OCI-LY7 (cell line): ENCODE measurements around the gene PARD3B.

Experiments
- EZH2phosphoT487 ChIP-seq: fragments of 200-600 bp; sonication (generic); IDR thresholded peaks from 2 replicates; pipeline ENCODE4 v1.6.1; 2018; ENCODE audit warnings: low read depth, borderline replicate concordance, mild to moderate bottlenecking, mixed run types, antibody characterized with exemption, low read length, moderate library complexity, mixed read lengths
- TF ChIP-seq, protein P1 (sequence below): fragments of 200-600 bp; sonication (generic); conservative IDR thresholded peaks from 2 replicates; pipeline ENCODE4 v1.5.1; 2014; ENCODE audit warnings: mild to moderate bottlenecking, antibody characterized with exemption, low read length, moderate library complexity, mixed read lengths

DNA sequence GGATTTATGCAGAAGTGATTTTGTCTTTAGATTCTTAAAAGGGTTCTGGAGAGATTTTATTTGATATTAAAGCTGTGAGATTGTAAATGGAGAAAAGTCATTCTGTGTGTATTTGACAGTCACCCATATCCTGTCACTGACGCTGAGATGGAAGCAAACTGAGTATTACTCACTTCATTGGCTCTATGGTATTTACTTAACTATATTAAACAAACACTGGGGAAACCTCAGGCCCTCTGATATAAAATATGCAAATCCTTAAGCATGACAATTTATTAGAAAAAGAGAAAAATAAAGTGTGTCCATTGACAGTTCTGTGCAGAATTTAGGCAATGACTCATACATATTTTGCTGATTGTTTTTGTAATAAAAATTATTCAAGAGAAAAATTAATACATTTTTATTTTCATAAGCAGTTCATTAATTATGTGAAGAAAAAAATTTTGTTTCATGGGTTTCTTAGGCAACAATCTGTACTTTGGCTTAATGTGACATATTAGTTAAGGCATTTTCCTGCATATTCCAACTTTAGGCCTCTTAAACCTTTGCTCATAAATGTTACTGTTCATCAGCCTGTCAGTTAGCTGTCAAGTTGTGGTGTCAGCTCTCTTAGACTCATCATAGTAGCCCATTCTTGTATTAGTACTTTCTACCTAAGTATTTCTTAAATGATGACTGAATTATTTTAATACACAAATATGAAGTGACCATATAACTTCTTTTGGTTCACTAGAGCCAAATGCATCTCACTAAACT, 99.9 kb downstream of the PARD3B start:
- TF ChIP-seq, protein P1, sequence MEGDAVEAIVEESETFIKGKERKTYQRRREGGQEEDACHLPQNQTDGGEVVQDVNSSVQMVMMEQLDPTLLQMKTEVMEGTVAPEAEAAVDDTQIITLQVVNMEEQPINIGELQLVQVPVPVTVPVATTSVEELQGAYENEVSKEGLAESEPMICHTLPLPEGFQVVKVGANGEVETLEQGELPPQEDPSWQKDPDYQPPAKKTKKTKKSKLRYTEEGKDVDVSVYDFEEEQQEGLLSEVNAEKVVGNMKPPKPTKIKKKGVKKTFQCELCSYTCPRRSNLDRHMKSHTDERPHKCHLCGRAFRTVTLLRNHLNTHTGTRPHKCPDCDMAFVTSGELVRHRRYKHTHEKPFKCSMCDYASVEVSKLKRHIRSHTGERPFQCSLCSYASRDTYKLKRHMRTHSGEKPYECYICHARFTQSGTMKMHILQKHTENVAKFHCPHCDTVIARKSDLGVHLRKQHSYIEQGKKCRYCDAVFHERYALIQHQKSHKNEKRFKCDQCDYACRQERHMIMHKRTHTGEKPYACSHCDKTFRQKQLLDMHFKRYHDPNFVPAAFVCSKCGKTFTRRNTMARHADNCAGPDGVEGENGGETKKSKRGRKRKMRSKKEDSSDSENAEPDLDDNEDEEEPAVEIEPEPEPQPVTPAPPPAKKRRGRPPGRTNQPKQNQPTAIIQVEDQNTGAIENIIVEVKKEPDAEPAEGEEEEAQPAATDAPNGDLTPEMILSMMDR, result no peak
- TF ChIP-seq EZH2phosphoT487, result no peak
